ENCODE results near the gene XK. TPM values are rescaled to one million over a fixed set of nuclear protein-coding genes. Genes with fewer than 3 reads are reported as not detected.

Gene XK
- total and polyA plus RNA-seq, 9 of the 15 experiments (the other 6 are each of a cell fraction or from before 2014, with no cell fraction given), result 4.0 to 21.6 (median 11.6) TPM

GRCh38 chrX:37755025-37755424 lies 69.4 kb downstream of the XK start (continued):
- TF ChIP-seq ZBTB40 (IDR thresholded peaks at IDR 0.05) (peak; percentile 84), ZBTB40 (CRISPR knock-in tag; IDR thresholded peaks at IDR 0.05) (no peak), ETV6 (IDR thresholded peaks at IDR 0.05; ENCODE audit: borderline replicate concordance in 1 of 2, low read depth in 2 of 2, low read length in 1 of 2) (peak; percentile 78 to 96; a peak in 3 of 4 replicates), ETV6 (CRISPR knock-in tag; IDR thresholded peaks at IDR 0.05; ENCODE audit: borderline replicate concordance) (no peak), GABPA (tag; conservative IDR thresholded peaks at IDR 0.05; ENCODE audit: low read depth) (peak; percentile 84), JUND (IDR thresholded peaks at IDR 0.05; ENCODE audit: borderline replicate concordance, low read depth, low read length) (no peak), JUND (tag; IDR thresholded peaks at IDR 0.05; ENCODE audit: borderline replicate concordance, low read depth, low read length) (no peak), DPF2 (IDR thresholded peaks at IDR 0.05) (peak; percentile 47; the same call in 1 of the 2 replicates), EGR1 (conservative IDR thresholded peaks at IDR 0.05) (no peak), ETV1 (tag; conservative IDR thresholded peaks at IDR 0.05; ENCODE audit: low read depth) (peak; percentile 37; the same call in 1 of the 2 replicates), ZNF77 (CRISPR knock-in tag; IDR thresholded peaks at IDR 0.05) (no peak), RAD21 (CRISPR knock-in tag; conservative IDR thresholded peaks at IDR 0.05 in 1 of 2, IDR thresholded peaks at IDR 0.05 in 1 of 2) (no peak), CHAMP1 (IDR thresholded peaks at IDR 0.05) (no peak), SMARCE1 (IDR thresholded peaks at IDR 0.05) (peak; percentile 44; the same call in 1 of the 2 replicates)

Measured in K562 (cell line).